GM12874 (cell line): Measurements from ENCODE around the gene NEGR1.

ENCODE experiments used
- CTCF ChIP-seq: IDR thresholded peaks from 2 replicates; pipeline ENCODE4 v1.5.1; 2011; ENCODE audit warnings: low read depth, mild to moderate bottlenecking, control low read depth, low read length, moderate library complexity; ENCODE audit not compliant: insufficient read depth

Gene NEGR1

GRCh38 chr1:71600023-71600422 is 682.3 kb downstream of the NEGR1 start:
- no peak for TF ChIP-seq CTCF

- no peak for TF ChIP-seq CTCF
Observed at GRCh38 chr1:71599306-71599705, 683.0 kb downstream of the NEGR1 start.

DNA sequence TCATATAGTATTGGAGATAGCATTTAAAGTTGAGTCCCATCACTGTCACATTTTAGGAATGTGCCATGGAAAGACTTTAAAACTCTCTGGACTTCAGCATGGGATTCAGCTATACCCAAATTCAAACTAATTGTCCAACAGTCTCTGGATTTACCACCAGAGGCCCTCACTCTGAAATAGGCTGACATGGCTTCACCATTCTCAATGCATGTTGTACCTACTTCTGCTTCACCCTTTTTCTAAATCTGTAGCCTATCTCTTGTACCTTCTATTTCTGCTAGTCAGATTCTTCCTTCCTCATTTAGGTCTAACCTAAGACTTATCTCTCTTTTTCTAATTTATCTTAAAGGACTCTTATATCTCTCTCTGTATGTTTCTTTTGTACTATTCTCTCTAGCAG is 688.8 kb downstream of the NEGR1 start:
- TF ChIP-seq CTCF, result 0 out of 2 replicates have a peak, but pooled peaks have one; percentile 6

DNA sequence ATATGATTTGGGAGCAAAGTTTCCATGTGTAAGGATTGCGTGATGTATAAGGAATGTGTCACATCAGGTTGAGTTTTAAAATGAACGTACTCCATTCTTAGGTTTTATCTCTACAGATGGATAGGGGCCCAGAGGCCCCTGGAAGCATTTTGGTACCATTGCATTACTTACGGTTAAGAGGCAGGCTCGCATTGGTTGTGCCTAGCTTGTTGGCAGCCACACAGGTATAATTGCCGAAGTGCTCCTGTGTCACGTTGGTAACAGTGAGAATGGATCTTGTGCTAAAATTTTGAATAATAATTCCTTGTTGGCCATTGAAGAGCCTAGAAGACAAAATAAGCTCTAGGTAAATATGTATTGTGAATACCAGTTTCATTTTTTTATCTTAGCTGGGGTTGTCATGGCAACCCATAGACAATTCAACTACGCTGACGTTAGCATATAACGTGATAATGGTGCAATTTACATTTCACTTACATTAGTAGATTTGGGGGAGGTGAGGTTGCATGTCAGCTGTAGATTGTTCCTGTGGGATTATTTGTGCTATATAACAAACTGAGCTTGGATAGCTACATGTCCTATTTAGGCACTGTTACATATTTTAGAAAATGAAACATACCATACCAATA is 689.6 kb downstream of the NEGR1 start:
- no peak for TF ChIP-seq CTCF

DNA sequence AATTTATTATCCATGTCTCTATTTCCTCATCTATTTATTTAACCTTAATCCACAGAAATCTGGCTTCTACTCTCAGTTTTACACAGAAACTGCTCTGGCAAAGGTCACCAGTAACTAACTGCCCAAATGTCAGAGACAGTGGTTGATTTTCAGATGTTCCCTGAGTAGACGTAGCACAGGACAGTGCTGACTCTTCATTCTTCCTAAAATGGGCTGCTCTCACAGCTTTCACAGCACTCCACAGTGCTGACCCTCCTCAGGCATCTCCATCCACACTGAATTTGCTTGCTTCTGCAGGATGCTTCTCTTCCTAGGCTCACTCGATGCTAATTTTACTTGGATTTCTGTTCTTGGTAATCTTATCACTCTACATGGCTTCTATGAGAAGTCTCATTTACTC is 693.3 kb downstream of the NEGR1 start:
- no peak for TF ChIP-seq CTCF

DNA sequence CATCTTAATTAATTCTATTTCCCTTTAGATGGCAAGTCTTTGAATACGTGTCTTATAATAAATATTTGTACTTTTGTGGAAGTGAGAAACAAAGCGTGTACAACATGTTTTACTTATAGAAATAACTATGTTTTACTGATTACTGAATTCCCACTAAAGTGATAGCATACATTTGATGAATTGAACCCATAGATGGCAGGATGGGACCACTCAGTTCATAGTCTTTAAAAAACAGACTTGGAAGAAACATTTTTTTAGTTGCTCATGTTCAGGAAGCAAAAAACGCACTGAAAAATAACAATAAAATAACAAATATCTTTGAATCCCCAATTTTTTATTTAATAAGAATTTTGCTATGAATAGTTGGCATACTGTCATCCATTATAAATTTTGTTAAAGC is 694.4 kb downstream of the NEGR1 start:
- peak; percentile 2; the same call in 1 of the 2 replicates for TF ChIP-seq CTCF

- TF ChIP-seq CTCF, result no peak
Observed at GRCh38 chr1:71586030-71586429, 696.3 kb downstream of the NEGR1 start.
